RPMI8226 (cell line): Measurements from ENCODE around the gene UBN1.
"Not testable (repeated sequence)": the region's sequence is repeated elsewhere in the genome, so short reads cannot be mapped to it uniquely, and the experiment has no call there.

ENCODE experiments used
- DNase-seq: peaks from one replicate; pipeline ENCODE4 v3.0.0-alpha.2; 2015

The UBN1 gene

DNA sequence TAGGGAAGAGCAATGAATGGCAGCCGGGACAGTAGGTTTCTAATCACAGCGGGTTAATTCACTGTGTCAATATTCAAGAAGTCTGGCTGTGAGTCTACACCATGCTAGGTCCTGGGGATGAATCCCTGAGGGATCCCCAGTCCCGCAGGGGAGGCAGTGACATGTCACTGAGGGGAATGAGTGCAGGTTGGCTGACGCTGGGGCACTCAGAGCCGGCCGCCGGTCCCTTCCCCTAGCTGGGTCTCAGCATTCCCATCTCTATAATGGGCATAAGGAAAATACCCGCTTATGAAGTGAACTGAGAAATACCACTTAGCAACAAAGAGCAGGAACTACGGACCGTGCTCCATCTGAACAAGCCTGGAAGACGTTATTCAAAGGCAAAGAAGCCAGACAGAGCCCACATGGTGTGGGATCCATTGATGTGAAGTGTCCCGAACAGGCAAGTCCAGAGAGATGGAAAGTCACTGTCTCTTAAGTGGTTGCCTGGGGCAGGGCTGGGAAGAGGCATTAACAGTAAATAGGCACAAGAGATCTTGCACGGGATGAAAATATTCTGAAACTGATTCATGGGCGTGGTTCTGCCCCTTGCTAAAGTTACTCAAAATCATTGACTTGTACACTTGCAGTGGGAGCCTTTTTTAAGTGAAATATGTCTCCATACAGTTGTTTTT lies 57.8 kb downstream of the UBN1 start:
- no peak for DNase-seq

DNA sequence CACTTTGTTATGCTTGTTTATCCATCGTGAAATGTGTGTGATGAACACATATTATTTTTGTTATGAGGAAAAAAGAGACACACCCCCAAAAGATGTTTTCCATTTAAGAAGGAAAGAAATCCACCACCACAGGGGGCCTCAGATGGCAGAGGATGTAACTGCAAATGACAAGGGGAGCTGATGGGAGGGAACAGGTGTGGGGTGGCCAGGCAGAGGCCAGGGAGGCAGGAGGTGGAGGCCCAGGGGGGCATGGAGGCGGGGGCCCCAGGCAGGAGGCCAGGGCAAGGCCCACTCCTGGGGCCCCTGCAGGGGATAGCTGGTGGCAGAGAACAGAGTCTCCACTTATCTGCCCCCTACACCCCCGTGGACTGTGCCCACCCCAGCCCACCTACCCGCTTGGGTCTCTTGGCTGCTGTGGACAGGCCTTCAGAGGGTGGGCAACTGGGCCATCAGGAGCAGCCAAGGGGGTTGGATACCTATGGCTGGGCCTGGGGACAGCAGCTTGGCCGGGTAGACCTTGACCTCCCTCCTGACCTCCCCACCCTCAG lies 61.6 kb downstream of the UBN1 start:
- no peak for DNase-seq

DNA sequence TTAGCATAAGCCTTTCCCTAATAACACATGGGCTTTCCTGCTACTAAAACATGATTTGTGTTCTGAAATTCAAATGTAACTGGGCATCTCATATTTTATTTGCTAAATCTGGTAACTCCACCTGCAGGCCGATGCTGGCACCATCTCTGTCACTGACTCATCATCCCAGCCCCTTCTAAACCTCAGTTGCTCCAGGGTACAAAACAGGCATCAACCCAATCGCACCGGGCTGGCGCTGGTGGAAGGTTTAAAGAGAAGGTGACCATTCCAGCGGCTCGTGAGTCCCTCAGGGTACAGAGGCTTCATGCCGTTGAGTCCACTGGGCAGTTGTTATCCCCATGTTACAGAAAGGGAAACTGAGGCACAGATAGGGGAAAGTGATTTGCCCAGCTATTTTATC lies 62.5 kb downstream of the UBN1 start:
- DNase-seq = no peak

DNA sequence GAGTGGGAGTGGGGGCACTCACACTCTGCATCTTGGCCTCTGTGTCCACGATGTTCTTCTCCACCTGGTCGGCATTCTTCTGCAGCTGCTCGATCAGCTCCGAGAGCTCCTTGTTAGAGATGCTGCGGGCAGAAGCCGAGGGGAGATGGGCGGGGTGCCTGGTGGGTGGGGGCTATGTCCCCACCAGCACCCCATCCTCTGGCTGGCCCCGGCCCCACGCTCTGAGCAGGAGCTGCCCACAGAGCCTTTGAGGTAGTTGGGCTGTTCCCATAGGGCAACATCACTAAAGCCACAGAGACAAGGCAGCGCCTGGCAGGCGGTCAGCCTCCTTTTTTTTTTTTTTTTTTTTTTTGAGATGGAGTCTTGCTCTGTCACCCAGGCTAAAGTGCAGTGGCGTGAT lies 63.5 kb downstream of the UBN1 start:
- no peak for DNase-seq

DNA sequence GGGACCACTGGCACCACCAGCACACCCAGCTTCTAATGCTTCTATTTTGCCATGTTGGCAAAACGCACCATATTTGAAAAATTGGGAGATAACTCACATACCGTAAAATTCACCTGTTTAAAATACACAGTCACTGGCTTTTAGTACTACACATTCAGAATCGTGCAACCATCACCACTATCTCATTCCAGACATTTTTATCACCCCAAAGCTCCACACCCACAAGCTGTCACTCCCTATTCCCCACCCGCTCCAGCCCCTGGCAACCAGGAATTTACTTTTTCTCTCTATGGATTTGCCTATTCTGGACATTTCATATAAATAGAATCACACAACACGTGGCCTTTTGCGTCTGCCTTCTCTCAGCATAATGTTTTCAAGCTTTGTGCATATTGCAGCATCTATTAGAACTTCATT lies 64.7 kb downstream of the UBN1 start:
- DNase-seq = no peak

DNA sequence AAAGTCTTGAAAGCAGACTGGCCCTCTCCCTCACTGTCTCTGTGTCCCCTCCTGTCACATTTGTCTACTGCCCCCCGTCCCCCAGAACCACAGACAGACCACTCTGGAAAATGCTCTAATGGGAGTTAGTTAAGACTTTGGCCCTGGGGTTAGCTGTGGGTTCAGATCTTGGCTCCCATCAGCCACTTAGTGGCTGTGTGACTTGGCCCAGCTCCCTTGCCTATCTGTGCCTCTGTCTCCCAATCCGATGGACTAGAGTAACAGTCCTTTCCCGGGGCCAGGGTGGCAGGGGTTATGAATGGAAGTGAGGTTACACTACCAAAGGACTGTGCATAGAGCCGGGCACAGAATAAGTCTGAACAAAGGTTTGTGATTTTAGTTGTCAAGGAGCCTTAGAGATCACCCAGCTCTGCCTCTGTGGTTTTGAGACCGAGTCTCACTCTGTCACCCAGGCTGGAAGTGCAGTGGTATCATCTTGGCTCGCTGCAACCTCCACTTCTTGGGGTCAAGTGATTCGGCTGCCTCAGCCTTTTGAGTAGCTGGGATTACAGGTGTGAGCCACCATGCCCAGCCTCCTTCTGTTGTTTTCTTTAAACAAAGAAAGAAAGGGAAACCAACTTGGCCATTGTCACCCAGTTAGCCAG lies 66.0 kb downstream of the UBN1 start:
- DNase-seq = peak; percentile 94

DNA sequence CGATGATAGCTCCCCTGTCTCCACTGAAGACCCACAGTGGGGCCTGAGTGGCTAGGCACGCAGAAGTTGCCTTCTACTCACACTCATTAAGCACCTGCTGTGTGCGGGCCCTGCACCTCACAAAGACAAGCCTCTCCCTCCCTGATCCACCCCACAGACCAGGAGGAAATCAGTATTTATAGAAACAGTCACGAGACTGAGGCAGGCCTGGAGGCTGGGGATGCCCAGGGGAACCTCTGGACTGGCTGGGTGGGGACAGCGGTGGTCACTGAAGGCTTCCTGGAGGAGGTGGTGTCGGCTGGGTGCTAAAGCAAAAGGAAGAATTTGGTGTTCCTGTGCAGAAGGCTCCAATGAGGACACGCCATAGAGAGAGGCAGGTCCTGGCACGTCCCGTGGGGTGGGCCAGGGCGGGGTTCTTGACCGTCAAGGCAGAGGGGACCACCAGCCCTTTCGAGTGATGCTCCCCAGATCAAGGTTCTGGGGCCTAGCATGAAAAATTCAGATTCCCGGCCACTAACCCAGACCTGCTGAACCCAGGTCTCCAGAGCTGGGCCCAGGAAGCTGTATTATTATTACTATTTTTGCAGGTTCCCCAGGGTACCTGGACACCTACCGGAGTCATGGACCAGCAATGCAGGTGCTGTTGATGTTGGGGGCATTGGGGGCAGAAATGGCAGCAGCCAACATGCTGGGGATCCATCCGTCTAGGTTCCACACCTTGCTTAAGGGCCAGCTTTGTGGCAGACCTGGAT lies 66.7 kb downstream of the UBN1 start:
- no peak for DNase-seq

DNA sequence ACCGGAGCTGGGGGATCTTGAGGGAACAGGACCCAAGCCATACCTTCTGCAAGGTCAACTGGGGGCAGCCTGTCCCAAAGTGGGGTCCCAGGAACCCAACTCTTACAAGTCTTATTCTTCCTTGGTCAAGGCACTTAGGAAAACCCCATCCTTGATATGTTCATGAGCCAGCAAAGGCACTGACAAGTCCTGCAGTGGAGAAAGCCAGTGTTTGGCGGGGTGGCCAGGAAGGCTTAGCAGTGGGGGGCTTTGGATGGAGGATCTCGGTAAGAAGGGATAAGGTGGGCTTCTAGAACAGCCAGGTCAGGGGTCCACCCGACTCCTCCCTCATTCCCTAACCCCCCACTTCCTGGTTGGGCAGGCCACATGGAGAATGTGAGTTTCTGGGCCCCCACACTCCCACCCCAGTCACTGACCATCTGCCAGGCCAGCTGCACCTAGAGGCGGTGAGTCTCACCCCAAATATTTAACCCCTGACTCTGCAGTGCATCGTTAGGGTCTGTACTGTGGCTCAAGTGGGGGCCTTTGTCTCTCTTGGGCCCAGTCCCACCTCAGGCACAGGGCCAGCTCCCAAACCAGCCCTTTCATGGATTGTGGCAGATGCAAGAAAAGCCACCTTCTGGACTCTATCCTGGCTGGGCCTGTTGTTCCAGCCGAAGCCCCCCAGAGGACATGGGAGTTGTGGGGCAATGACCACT lies 67.4 kb downstream of the UBN1 start:
- DNase-seq = no peak

DNA sequence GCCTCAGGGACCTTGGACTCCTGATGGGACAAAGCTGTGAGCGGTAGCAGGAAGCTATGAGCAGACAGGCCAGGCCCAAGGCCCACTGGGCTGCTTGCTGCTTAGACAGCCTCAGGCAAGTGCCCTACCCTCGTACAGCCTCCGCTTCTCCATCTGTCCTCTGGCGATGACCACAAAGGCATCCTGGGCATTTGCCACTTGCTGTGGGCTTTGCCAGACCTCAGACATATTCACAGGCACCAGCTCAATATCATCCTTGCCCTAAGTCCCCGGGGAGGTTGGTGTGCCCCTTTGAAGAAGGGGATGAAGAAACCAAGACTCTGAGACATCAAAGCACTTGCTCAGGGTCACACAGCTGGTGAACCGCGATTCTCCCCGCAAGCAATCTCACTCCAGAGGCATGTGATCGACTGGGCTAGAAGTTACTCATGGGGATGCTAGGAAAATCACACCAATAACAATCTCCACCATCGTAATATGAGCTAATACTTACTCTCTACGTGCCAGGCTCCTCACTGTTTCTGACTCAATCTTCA lies 68.0 kb downstream of the UBN1 start:
- DNase-seq = no peak

DNA sequence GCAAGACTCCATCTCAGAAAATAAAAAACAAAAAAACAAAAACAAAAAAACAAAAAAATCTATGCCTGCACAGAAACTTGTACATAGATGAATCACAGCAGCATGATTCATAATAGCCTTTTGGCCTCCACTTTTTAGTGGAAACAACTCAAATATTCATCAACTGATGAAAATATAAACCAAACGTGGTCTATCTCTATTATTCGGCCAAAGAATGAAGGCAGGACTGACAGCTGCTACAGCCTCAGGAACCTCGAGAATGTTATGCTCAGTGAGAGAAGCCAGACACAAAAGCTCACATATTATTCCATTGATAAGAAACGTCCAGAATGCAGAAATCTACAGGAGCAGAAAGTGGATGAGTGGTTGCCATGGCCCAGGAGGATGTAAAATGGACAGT lies 69.8 kb downstream of the UBN1 start:
- DNase-seq = no peak

DNA sequence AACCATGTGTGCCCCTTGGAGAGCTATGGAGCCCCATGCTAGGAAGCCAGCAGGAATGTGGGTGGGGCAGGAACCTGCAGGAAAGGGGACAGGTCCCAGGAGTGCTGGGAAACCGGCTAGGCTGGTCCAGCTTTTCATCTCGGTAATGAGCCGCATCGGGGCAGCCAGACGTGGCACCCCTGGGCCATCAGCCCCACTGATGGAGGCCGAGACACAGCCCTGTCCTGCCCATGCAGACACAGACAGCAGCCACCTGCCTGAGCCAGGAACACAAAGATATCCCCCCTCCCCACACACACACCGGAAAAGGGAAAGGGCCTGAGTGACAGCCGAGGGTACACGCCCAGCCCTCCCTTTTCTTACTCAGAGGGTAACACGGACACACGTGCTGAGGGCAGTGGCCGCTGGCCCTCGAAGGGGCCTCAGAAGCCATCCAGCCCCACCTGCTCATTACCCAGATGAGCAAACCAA lies 71.5 kb downstream of the UBN1 start:
- DNase-seq = no peak

DNA sequence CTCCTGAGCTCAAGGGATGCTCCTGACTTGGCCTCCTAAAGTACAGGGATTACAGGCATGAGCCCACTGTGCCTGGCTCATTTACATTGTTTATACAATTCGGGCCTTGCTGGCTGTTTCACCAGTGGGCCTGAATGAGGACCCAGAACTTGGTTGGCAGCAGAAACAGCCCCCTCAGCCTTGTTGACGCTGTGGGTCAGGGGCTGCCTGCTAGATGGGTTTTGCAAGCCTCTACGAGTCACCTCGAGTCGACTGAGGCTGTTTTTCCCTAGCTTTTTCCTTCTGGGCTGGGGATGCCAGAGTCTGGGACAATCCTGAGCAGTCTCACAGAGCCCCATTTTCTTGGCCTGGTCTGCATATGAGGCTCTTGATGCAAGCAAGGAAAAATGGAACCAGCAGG lies 73.5 kb downstream of the UBN1 start:
- DNase-seq = no peak

DNA sequence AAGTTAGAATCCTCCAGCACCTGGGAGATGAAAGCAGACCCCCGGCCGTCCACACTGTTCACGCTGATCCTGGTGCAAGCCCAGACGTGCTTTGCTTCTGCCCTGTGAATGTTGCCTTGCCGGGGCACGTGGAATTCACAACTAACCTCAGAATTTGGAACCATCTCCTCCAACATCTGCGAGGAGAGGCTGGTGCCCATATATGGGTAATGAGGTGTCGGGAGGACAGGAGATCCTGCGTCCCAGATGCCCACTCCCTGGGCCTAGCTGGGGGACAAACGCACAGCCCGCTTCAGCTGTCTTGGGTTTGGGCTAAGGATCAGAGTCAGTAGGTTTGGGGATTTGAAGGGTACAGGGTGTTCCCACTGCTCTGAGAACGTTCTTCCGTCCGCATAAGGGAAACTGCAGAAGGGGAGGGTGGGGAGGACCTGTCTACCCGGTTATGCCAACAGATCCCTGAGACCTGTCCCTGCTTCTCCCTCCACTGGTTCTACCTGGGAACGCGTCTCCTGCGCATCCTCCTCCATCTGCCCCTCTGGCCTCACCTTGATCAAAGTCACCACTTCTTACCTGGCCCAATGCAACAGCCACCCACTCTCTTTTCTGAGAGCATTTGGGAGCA lies 75.6 kb downstream of the UBN1 start:
- no peak for DNase-seq

DNA sequence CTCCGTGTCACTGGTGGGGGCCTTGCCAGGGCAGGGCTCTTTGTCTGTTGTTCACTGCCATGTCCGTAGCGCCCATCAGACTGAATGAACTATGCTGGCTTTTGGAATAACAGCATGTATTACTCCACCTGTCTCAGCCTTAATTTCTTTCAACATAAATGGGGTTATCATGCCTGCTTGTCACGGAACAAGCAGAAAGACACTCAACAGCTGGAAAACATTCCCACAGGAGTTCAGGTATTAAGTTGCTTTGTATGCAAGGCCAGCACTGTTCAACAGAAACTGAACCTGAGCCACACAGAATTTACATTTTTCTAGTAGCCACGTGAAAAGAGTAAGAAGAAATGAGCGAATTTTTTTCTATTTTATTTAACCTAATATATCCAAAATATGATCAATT lies 76.6 kb downstream of the UBN1 start:
- DNase-seq = no peak

DNA sequence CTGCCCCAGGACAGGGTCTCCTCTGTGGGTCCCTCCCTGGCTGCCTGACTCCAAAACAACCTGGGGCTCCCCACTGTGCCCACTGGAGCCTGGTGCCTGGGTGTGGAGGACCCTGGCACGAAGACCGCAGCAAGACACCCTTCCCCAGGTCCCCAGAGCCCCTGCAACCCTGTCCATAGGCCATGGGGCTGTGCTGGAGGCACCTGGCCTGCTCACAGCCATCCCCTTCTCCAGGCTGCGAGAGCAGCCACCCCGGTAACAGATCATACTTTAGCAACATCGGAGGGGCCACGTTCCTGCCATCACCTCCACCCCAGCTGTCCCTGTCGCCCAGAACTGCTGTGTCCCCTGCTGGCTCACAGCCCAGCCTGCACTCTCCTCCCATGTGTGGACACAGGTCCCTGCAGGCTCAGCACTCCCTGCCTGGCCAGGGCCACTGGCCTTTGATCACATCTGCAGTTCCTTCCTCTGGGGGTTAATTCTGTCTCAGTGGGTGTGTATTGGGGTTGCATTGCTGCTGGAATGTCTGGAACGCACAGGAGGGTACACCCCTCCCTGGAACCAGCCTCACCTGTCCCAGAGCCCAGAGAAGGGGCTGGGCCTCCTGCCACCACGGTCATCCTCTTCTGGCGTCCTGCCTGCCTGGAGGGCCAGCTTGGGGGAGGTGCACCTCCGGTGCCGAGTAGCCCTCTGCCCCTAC lies 77.5 kb downstream of the UBN1 start:
- peak; percentile 46 for DNase-seq

DNA sequence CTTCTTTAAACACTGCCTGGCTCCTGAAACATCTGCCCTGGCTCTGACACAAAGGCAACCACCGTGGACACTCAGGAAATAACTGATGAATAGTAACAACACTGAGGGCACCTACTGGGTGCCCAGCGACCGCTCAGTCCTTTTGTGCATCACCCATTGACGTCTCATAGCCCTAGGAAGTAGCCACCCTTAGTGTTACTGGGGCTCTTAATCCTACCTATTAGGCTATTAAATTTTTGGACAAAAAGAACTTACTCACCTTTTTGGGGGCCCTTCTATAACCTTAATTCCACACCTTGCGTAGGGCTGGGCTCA lies 78.0 kb downstream of the UBN1 start:
- no peak for DNase-seq

DNA sequence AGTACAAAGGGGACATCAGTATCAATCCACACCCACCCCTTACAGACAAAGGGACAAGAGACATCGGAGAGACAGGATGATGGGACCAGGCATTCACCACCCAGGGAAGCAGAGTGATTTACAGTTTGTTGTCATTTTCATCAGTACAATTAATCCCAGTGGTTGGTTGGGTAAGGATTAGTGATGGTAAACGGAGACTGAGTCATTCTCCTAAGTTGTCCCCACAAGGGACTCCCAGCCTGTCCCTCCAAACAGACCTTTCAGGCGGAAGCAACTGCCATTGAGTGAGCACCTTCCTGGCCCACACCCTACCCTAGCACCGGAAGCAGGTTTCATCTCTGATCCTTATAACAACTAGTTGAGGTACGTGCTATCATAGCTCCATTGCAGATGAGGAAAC lies 78.5 kb downstream of the UBN1 start:
- no peak for DNase-seq

DNA sequence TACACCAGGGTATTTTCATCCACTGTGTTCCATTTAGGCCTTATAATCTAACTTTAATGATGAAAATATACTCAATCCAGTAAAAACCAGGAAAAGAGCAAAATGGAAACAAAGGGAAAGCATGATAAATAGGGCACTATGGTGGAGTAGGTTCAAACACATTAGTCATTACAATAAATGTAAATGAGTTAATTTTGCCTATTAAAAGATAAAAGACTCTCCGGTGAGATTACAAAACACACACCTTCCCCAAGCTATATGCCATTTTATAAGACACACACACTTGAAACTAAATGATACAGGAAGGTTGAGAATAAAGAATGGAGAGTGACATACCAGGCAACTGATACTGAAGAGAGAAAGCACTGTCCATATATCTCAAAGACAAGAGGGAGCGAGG lies 79.6 kb downstream of the UBN1 start:
- DNase-seq = no peak

DNA sequence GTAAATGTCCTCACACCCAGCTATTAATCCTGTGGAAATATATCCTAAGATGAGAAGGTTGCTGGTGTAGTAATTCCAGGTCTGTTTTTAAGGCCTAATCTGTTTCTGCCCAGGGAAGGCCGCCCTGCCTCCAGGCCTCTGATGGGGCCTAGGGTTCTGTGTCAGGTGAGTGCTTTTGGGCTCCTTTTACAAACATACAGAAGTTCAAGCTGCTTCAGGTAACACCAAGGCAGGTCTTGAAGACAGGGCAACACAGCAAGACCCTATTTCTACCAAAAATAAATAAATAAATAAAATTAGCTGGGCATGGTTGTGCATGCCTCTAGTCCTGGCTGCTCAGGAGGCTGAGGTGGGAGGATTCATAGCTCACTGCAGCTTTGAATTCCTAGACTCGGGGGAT lies 80.4 kb downstream of the UBN1 start:
- no peak for DNase-seq

DNA sequence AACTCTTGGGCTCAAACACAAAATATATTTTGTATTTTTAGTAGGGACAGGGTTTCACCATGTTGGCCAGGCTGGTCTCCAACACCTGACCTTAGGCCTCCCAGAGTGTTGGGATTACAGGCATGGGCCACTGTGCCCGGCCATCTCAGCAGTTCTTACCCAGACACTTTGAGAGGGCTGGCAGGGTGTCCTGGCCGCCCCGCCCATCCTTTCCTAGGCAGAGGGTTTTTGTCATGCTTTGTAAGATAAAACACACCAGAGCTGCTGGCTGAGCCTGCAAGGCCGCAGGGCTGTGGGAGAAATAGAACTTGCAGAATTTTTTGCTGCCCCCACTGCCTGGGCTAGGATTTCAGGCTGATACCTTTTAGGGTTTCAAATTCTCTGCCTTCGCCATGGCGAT lies 80.9 kb downstream of the UBN1 start:
- DNase-seq = no peak

DNA sequence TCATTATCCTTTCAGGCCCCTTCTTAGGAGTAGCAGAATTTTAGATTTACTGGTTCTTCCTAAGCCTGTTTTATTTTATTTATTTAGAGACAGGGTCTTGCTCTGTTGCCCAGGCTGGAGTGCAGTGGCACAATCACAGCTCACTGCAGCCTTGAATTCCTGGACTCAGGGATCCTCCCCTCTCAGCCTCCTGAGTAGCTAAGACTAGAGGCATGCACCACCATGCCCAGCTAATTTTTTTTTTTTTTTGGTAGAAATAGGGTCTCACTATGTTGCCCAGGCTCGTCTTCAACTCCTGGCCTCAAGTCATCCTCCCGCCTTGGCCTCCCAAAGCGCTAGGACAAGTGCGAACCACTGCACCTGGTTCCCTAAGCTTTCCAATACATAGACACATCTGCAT lies 82.3 kb downstream of the UBN1 start:
- not testable (repeated sequence) for DNase-seq

DNA sequence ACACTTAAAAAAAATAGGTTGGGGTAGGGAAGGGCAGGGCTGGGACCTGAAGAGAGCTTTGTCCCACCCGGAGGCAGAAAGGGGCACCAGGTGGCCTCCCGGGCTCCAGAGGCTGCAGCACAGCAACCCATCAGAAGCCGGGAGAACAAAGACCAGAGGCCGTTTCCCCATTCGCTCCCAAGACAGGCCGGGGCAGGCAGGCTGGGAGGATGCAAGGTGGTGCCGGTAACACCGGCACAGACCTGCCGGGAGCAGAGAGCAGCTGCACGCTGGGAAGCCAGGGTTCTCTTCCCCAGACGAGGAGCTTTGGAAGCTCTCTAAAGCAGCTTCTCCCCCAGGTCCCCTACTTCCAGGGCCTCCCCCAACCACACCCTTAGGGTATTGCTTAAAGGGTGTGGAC lies 84.1 kb downstream of the UBN1 start:
- no peak for DNase-seq
